HepG2 (cell line): ENCODE data around the gene ZNF786. TPM values are rescaled to one million over a fixed set of nuclear protein-coding genes. Genes with fewer than 3 reads are reported as not detected.

Experiments used
- ATF1 ChIP-seq: IDR thresholded peaks from 2 replicates; pipeline ENCODE4 v1.6.1; 2016; ENCODE audit warnings: mild to moderate bottlenecking, control low read depth
- EEA1 ChIP-seq: sonication (generic); formaldehyde crosslinking; IDR thresholded peaks from 2 replicates; pipeline ENCODE4 v1.5.1; 2020; ENCODE audit warnings: mild to moderate bottlenecking, missing genetic modification reagents, borderline replicate concordance
- ERF ChIP-seq: IDR thresholded peaks from 2 replicates; pipeline ENCODE4 v1.6.1; 2018; ENCODE audit warnings: missing biosample characterization, missing genetic modification reagents
- FOXK1 ChIP-seq: sonication (generic); formaldehyde crosslinking; IDR thresholded peaks from 2 replicates; pipeline ENCODE4 v1.4.0; 2020; ENCODE audit warnings: low read depth, missing genetic modification reagents, borderline replicate concordance
- GATAD1 ChIP-seq: IDR thresholded peaks from 2 replicates; pipeline ENCODE4 v1.6.1; 2016; ENCODE audit warnings: missing genetic modification reagents, missing compliant biosample characterization
- ISL2 ChIP-seq: sonication (generic); formaldehyde crosslinking; IDR thresholded peaks from 2 replicates; pipeline ENCODE4 v1.5.0; 2020; ENCODE audit warnings: missing genetic modification reagents
- JUND ChIP-seq: sonication (generic); formaldehyde crosslinking; IDR thresholded peaks from 2 replicates; pipeline ENCODE4 v1.8.0; 2022; ENCODE audit warnings: mild to moderate bottlenecking, missing genetic modification reagents
- MED13 ChIP-seq: sonication (generic); formaldehyde crosslinking; IDR thresholded peaks from 2 replicates; pipeline ENCODE4 v1.5.0; 2020; ENCODE audit warnings: missing genetic modification reagents
- MIER2 ChIP-seq: IDR thresholded peaks from 2 replicates; pipeline ENCODE4 v1.6.1; 2016; ENCODE audit warnings: missing biosample characterization, missing genetic modification reagents
- PHF8 ChIP-seq: sonication (generic); formaldehyde crosslinking; IDR thresholded peaks from 2 replicates; pipeline ENCODE4 v1.5.0; 2020; ENCODE audit warnings: missing genetic modification reagents
- SIX4 ChIP-seq: sonication (generic); formaldehyde crosslinking; IDR thresholded peaks from 2 replicates; pipeline ENCODE4 v1.4.0; 2020; ENCODE audit warnings: missing genetic modification reagents
- SMC3 ChIP-seq: IDR thresholded peaks from 2 replicates; pipeline ENCODE4 v1.6.1; 2011; ENCODE audit warnings: low read length, improper control_type of control experiment
- STAT5B ChIP-seq: sonication (generic); formaldehyde crosslinking; IDR thresholded peaks from 2 replicates; pipeline ENCODE4 v1.4.0; 2020; ENCODE audit warnings: missing genetic modification reagents
- TBX3 ChIP-seq: fragments of 450-650 bp; IDR thresholded peaks from 2 replicates; pipeline ENCODE4 v1.6.1; 2017; ENCODE audit warnings: antibody characterized with exemption, mild to moderate bottlenecking, inconsistent platforms, borderline replicate concordance
- TEAD2 ChIP-seq: sonication (generic); formaldehyde crosslinking; IDR thresholded peaks from 2 replicates; pipeline ENCODE4 v1.9.0; 2021; ENCODE audit warnings: missing genetic modification reagents
- U2AF1 ChIP-seq: fragments of 200-400 bp; formaldehyde crosslinking; optimal IDR thresholded peaks from 2 replicates; pipeline ENCODE3; 2017; ENCODE audit warnings: mild to moderate bottlenecking, low read depth, low read length
- WIZ ChIP-seq: sonication (generic); formaldehyde crosslinking; IDR thresholded peaks from 2 replicates; pipeline ENCODE4 v1.5.1; 2020; ENCODE audit warnings: mild to moderate bottlenecking, missing genetic modification reagents
- ZKSCAN8 ChIP-seq: IDR thresholded peaks from 2 replicates; pipeline ENCODE4 v1.6.1; 2016; ENCODE audit warnings: borderline replicate concordance, missing genetic modification reagents, missing compliant biosample characterization
- ZNF24 ChIP-seq: fragments of 450-650 bp; IDR thresholded peaks from 2 replicates; pipeline ENCODE4 v1.6.1; 2017; ENCODE audit warnings: antibody characterized with exemption, mild to moderate bottlenecking
- ZSCAN31 ChIP-seq: sonication (generic); formaldehyde crosslinking; IDR thresholded peaks from 2 replicates; pipeline ENCODE4 v1.5.0; 2020; ENCODE audit warnings: low read depth, mild to moderate bottlenecking, missing genetic modification reagents
- polyA plus RNA-seq, 8 experiments: library from polyadenylated mRNA; depleted of rRNA in 3 of 8; stranded (reverse) in 7 of 8; unstranded in 1 of 8; fragments of >200 nt; fragmentation: Illumina TruSeq in 4 of 8; extraction: Trizol in 4 of 8; gene quantifications; 2 replicates each; pipeline versions ENCODE4 v1.2.1 to v1.2.3, GENCODE V29; 2011 to 2016; ENCODE audit warnings: low read depth in 4 of 8, missing spikeins in 1 of 8, mixed read lengths in 1 of 8; ENCODE audit not compliant: insufficient read depth in 1 of 8
- total RNA-seq, 5 experiments: library from RNA; depleted of rRNA; stranded (reverse); fragments of >200 nt; fragmentation: Illumina TruSeq; extraction: Trizol; gene quantifications; 2 replicates each; pipeline ENCODE4 v1.2.3, GENCODE V29; 2016; ENCODE audit warnings: low read depth in 1 of 5
- TF ChIP-seq, protein P1 (sequence below): sonication (generic); formaldehyde crosslinking; IDR thresholded peaks from 2 replicates; pipeline ENCODE4 v1.5.1; 2020; ENCODE audit warnings: mild to moderate bottlenecking, moderate library complexity, missing genetic modification reagents
- TF ChIP-seq, protein P2 (sequence below): sonication (generic); formaldehyde crosslinking; IDR thresholded peaks from 2 replicates; pipeline ENCODE4 v1.9.0; 2021; ENCODE audit warnings: missing genetic modification reagents, mild to moderate bottlenecking, borderline replicate concordance
- TF ChIP-seq, protein P3 (sequence below): sonication (generic); formaldehyde crosslinking; IDR thresholded peaks from 2 replicates; pipeline ENCODE4 v1.4.0; 2020; ENCODE audit warnings: missing genetic modification reagents
- TF ChIP-seq, protein P4 (sequence below): sonication (generic); formaldehyde crosslinking; IDR thresholded peaks from 2 replicates; pipeline ENCODE4 v1.4.0; 2020; ENCODE audit warnings: mild to moderate bottlenecking, missing genetic modification reagents
- TF ChIP-seq, protein P5 (sequence below): sonication (generic); IDR thresholded peaks from 2 replicates; pipeline ENCODE4 v1.6.1; 2016; ENCODE audit warnings: low read depth, borderline replicate concordance

The ZNF786 gene
- total and polyA plus RNA-seq, 2 of the 13 experiments (the other 11 are each of a cell fraction or from before 2014, with no cell fraction given) = 2.0 to 4.0 TPM

DNA sequence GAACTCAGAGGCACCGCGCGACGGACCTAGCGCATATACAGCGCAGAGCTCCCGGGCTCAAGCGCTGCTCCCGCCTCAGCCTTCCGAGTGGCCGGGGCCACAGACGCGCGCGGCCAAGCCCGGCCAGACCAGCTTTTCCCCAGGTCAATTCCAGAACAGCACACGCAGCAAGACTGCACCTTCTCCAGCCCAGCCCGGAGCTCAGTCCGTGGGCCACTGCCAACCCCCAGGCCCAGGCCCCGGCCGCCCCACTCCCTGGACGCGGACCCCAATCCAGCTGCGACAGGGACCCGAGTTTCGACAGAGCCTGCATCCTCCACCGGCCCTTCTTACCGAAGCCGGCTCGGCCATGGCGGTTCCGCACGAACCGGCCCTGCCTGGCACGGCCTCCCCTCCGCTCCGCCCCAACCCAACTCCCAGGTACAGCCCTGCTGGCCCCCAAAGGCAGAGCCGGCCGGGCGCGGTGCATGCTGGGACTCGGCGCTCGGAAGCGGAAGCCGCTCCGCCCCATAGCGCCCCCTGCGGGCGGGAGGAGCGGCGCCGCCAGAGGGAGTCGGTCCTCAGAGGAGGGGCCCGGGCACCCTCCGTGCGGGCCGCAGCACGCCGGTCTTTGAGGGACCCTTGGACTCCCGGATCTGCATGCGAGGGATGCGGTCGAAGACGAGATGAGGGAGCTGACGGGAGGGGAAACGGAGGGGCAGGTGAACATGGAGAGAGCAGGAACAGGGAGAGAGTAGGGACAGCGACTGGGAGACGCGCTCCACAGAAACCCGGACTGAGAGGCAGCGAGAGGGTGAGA lies 35.5 kb upstream of the ZNF786 start, which contains the start of gene ZNF425 (continued):
- TF ChIP-seq, protein P1, sequence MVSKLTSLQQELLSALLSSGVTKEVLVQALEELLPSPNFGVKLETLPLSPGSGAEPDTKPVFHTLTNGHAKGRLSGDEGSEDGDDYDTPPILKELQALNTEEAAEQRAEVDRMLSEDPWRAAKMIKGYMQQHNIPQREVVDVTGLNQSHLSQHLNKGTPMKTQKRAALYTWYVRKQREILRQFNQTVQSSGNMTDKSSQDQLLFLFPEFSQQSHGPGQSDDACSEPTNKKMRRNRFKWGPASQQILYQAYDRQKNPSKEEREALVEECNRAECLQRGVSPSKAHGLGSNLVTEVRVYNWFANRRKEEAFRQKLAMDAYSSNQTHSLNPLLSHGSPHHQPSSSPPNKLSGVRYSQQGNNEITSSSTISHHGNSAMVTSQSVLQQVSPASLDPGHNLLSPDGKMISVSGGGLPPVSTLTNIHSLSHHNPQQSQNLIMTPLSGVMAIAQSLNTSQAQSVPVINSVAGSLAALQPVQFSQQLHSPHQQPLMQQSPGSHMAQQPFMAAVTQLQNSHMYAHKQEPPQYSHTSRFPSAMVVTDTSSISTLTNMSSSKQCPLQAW (CRISPR knock-in tag) = peak; percentile 93
- TF ChIP-seq, protein P2, sequence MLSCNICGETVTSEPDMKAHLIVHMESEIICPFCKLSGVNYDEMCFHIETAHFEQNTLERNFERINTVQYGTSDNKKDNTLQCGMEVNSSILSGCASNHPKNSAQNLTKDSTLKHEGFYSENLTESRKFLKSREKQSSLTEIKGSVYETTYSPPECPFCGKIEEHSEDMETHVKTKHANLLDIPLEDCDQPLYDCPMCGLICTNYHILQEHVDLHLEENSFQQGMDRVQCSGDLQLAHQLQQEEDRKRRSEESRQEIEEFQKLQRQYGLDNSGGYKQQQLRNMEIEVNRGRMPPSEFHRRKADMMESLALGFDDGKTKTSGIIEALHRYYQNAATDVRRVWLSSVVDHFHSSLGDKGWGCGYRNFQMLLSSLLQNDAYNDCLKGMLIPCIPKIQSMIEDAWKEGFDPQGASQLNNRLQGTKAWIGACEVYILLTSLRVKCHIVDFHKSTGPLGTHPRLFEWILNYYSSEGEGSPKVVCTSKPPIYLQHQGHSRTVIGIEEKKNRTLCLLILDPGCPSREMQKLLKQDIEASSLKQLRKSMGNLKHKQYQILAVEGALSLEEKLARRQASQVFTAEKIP = no peak
- TF ChIP-seq U2AF1 = peak; percentile 12
- TF ChIP-seq ISL2 (CRISPR knock-in tag) = peak; percentile 83
- no peak for TF ChIP-seq TEAD2
- TF ChIP-seq MED13 = peak; percentile 58; the same call in 1 of the 2 replicates
- TF ChIP-seq STAT5B (CRISPR knock-in tag) = no peak
- TF ChIP-seq ZNF24 = no peak
- TF ChIP-seq TBX3 = no peak
- TF ChIP-seq JUND (CRISPR knock-in tag) = peak; percentile 44; the same call in 1 of the 2 replicates
- TF ChIP-seq EEA1 (CRISPR knock-in tag) = peak; percentile 57; the same call in 1 of the 2 replicates
- TF ChIP-seq, protein P3, sequence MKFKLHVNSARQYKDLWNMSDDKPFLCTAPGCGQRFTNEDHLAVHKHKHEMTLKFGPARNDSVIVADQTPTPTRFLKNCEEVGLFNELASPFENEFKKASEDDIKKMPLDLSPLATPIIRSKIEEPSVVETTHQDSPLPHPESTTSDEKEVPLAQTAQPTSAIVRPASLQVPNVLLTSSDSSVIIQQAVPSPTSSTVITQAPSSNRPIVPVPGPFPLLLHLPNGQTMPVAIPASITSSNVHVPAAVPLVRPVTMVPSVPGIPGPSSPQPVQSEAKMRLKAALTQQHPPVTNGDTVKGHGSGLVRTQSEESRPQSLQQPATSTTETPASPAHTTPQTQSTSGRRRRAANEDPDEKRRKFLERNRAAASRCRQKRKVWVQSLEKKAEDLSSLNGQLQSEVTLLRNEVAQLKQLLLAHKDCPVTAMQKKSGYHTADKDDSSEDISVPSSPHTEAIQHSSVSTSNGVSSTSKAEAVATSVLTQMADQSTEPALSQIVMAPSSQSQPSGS (CRISPR knock-in tag) = peak; percentile 77
- peak; percentile 84; the same call in 1 of the 2 replicates for TF ChIP-seq FOXK1 (CRISPR knock-in tag)
- peak; percentile 49; the same call in 1 of the 2 replicates for TF ChIP-seq MIER2
- peak; percentile 83 for TF ChIP-seq ZKSCAN8 (CRISPR knock-in tag)
- peak; percentile 91 for TF ChIP-seq GATAD1
- TF ChIP-seq ERF (CRISPR knock-in tag) = peak; percentile 90
- no peak; the same call in 1 of the 2 replicates for TF ChIP-seq SMC3
- no peak for TF ChIP-seq ATF1 (CRISPR knock-in tag)
- no peak; the same call in 1 of the 2 replicates for TF ChIP-seq SIX4
- TF ChIP-seq WIZ (CRISPR knock-in tag) = peak; percentile 69; the same call in 1 of the 2 replicates
- TF ChIP-seq PHF8 (CRISPR knock-in tag) = peak; percentile 95
- TF ChIP-seq, protein P4, sequence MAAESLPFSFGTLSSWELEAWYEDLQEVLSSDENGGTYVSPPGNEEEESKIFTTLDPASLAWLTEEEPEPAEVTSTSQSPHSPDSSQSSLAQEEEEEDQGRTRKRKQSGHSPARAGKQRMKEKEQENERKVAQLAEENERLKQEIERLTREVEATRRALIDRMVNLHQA (CRISPR knock-in tag) = no peak
- TF ChIP-seq, protein P5, sequence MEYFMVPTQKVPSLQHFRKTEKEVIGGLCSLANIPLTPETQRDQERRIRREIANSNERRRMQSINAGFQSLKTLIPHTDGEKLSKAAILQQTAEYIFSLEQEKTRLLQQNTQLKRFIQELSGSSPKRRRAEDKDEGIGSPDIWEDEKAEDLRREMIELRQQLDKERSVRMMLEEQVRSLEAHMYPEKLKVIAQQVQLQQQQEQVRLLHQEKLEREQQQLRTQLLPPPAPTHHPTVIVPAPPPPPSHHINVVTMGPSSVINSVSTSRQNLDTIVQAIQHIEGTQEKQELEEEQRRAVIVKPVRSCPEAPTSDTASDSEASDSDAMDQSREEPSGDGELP = peak; percentile 27; the same call in 1 of the 2 replicates
- TF ChIP-seq ZSCAN31 = peak; percentile 99
